Liver (tissue), 9 donors: Measurements from ENCODE around the gene CDH13. TPM values are rescaled to one million over a fixed set of nuclear protein-coding genes. Genes with fewer than 3 reads are reported as not detected.

Experiments used
- DNase-seq: peaks from one replicate; pipeline ENCODE4 v3.0.0-alpha.2; 2017; ENCODE audit warnings: low spot score
- H3K27ac ChIP-seq, 2 donors: one replicate each; pipeline ENCODE4 v1.7.0; 2013; ENCODE audit warnings: inconsistent platforms in 2 of 2, low read length in 2 of 2, control low read depth in 1 of 2, low read depth in 1 of 2, mild to moderate bottlenecking in 1 of 2
- H3K27me3 ChIP-seq, 4 donors: one replicate each; pipeline versions ENCODE4 v1.6.1 to v1.7.0; 2013; ENCODE audit warnings: low read length in 3 of 4, inconsistent platforms in 1 of 4, mild to moderate bottlenecking in 1 of 4, moderate library complexity in 1 of 4; ENCODE audit not compliant: control insufficient read depth in 4 of 4, insufficient read depth in 4 of 4
- H3K36me3 ChIP-seq, 4 donors: one replicate each; pipeline versions ENCODE4 v1.6.1 to v1.7.0; 2013; ENCODE audit warnings: low read length in 3 of 4, mild to moderate bottlenecking in 3 of 4, low read depth in 1 of 4, moderate library complexity in 1 of 4; ENCODE audit not compliant: control insufficient read depth in 4 of 4, insufficient read depth in 3 of 4
- H3K4me1 ChIP-seq, 4 donors: one replicate each; pipeline versions ENCODE4 v1.6.1 to v1.7.0; 2013; ENCODE audit warnings: low read length in 3 of 4, mild to moderate bottlenecking in 3 of 4, moderate library complexity in 1 of 4; ENCODE audit not compliant: control insufficient read depth in 4 of 4, insufficient read depth in 4 of 4
- H3K4me3 ChIP-seq, 3 donors: one replicate each; pipeline versions ENCODE4 v1.6.1 to v1.7.0; 2013; ENCODE audit warnings: low read length in 3 of 3, control low read depth in 1 of 3, low read depth in 1 of 3, mild to moderate bottlenecking in 1 of 3
- H3K9ac ChIP-seq, 2 donors: one replicate each; pipeline ENCODE4 v1.7.0; 2013; ENCODE audit warnings: low read length in 2 of 2, mild to moderate bottlenecking in 2 of 2, moderate library complexity in 2 of 2, control low read depth in 1 of 2, low read depth in 1 of 2
- H3K9me3 ChIP-seq, 4 donors: one replicate each; pipeline versions ENCODE4 v1.6.1 to v1.7.0; 2013; ENCODE audit warnings: low read length in 3 of 4; ENCODE audit not compliant: control insufficient read depth in 4 of 4
- CTCF ChIP-seq: fragments of 150-350 bp; IDR thresholded peaks from 2 replicates; pipeline ENCODE4 v1.5.1; 2017; ENCODE audit warnings: improper control_type of control experiment, low read depth, low read length; ENCODE audit not compliant: missing input control
- EGR1 ChIP-seq, 2 donors: IDR thresholded peaks; 2 replicates each; pipeline ENCODE4 v1.6.1; 2016 to 2018; ENCODE audit warnings: antibody characterized with exemption in 2 of 2, low read depth in 2 of 2
- FOXA1 ChIP-seq: IDR thresholded peaks from 2 replicates; pipeline ENCODE4 v1.6.1; 2016; ENCODE audit warnings: antibody characterized with exemption
- FOXA2 ChIP-seq: IDR thresholded peaks from 2 replicates; pipeline ENCODE4 v1.6.1; 2016; ENCODE audit warnings: antibody characterized with exemption
- GABPA ChIP-seq, 2 donors: IDR thresholded peaks in 1 of 2; conservative IDR thresholded peaks in 1 of 2; 2 replicates each; pipeline ENCODE4 v1.6.1; 2016; ENCODE audit warnings: antibody characterized with exemption in 2 of 2, mild to moderate bottlenecking in 1 of 2, moderate library complexity in 1 of 2
- HNF4A ChIP-seq, 2 donors: conservative IDR thresholded peaks; 2 replicates each; pipeline ENCODE4 v1.6.1; 2016; ENCODE audit warnings: antibody characterized with exemption in 2 of 2, mild to moderate bottlenecking in 2 of 2
- HNF4G ChIP-seq: IDR thresholded peaks from 2 replicates; pipeline ENCODE4 v1.6.1; 2016; ENCODE audit warnings: antibody characterized with exemption
- JUND ChIP-seq, 2 donors: IDR thresholded peaks; 2 replicates each; pipeline ENCODE4 v1.6.1; 2016; ENCODE audit warnings: antibody characterized with exemption in 2 of 2
- MAX ChIP-seq: IDR thresholded peaks from 2 replicates; pipeline ENCODE4 v1.6.1; 2016; ENCODE audit warnings: antibody characterized with exemption
- NR2F2 ChIP-seq: IDR thresholded peaks from 2 replicates; pipeline ENCODE4 v1.6.1; 2016; ENCODE audit warnings: antibody characterized with exemption
- RAD21 ChIP-seq, 2 donors: IDR thresholded peaks; 2 replicates each; pipeline ENCODE4 v1.6.1; 2016; ENCODE audit warnings: antibody characterized with exemption in 2 of 2, mild to moderate bottlenecking in 2 of 2
- REST ChIP-seq: IDR thresholded peaks from 2 replicates; pipeline ENCODE4 v1.6.1; 2016; ENCODE audit warnings: antibody characterized with exemption, mild to moderate bottlenecking
- RXRA ChIP-seq, 2 donors: IDR thresholded peaks; 2 replicates each; pipeline ENCODE4 v1.6.1; 2017 to 2018; ENCODE audit warnings: antibody characterized with exemption in 2 of 2, mild to moderate bottlenecking in 1 of 2
- SP1 ChIP-seq: IDR thresholded peaks from 2 replicates; pipeline ENCODE4 v1.6.1; 2018; ENCODE audit warnings: antibody characterized with exemption, mild to moderate bottlenecking
- TAF1 ChIP-seq: conservative IDR thresholded peaks from 2 replicates; pipeline ENCODE4 v1.6.1; 2016; ENCODE audit warnings: antibody characterized with exemption, mild to moderate bottlenecking
- YY1 ChIP-seq: IDR thresholded peaks from 2 replicates; pipeline ENCODE4 v1.6.1; 2016; ENCODE audit warnings: antibody characterized with exemption, mild to moderate bottlenecking
- WGBS: extraction: QIAGEN DNeasy Blood & Tissue Kit; methylation state at CpG from one replicate; pipeline ENCODE4 v1.1.7; 2013; 5-methylcytosine and 5-hydroxymethylcytosine counted together
- polyA plus RNA-seq, 2 donors: library from polyadenylated mRNA; stranded (reverse) in 1 of 2; unstranded in 1 of 2; fragments of 200-250 nt in 1 of 2; fragments of >200 nt in 1 of 2; fragmentation: Nextera tagmentation in 1 of 2; extraction: Ambion mirVana in 1 of 2; gene quantifications; one replicate each; pipeline versions ENCODE4 v1.2.1 to v1.2.3, GENCODE V29; 2013 to 2015
- total RNA-seq, 2 donors: library from RNA; depleted of rRNA; stranded (reverse); fragments of >200 nt; gene quantifications; one replicate each; pipeline ENCODE4 v1.2.3, GENCODE V29; 2014
- TF ChIP-seq, protein P1 (sequence below): IDR thresholded peaks from 2 replicates; pipeline ENCODE4 v1.6.1; 2016; ENCODE audit warnings: antibody characterized with exemption
- donor health status: healthy.
- donor health status: healthy.
- donor health status: healthy.
- donor health status: healthy.
- donor health status: healthy.

CDH13 gene
- total and polyA plus RNA-seq, 4 donors, result 0.21 to 1.5 (median 0.58) TPM

GRCh38 chr16:82715160-82715559, 88.4 kb downstream of the CDH13 start:
- Histone ChIP-seq H3K4me3 (no peak overlapping the region), H3K9ac (no peak overlapping the region), H3K36me3 (no peaks in the 10 kb centered on the region), H3K4me1 (no peaks in the 10 kb centered on the region), H3K27ac (no peak overlapping the region), H3K27me3 (peaks cover 0 to 6% (median 0%) of the 10 kb centered on the region in 4 donors), H3K9me3 (no peaks in the 10 kb centered on the region)
- WGBS, result 70% methylated on average over 8 of the region's 8 CpGs
- TF ChIP-seq MAX (no peak), FOXA1 (no peak), YY1 (no peak), GABPA (IDR thresholded peaks at IDR 0.05 in 1 of 2, conservative IDR thresholded peaks at IDR 0.05 in 1 of 2) (no peak), RAD21 (IDR thresholded peaks at IDR 0.05) (no peak), JUND (IDR thresholded peaks at IDR 0.05) (no peak), RXRA (IDR thresholded peaks at IDR 0.05) (no peak), EGR1 (IDR thresholded peaks at IDR 0.05; ENCODE audit: low read depth in 2 of 2) (no peak), HNF4A (conservative IDR thresholded peaks at IDR 0.05) (no peak), REST (no peak), HNF4G (no peak), SP1 (no peak), NR2F2 (no peak), CTCF (no peak), TAF1 (no peak), FOXA2 (no peak)
- TF ChIP-seq, protein P1, sequence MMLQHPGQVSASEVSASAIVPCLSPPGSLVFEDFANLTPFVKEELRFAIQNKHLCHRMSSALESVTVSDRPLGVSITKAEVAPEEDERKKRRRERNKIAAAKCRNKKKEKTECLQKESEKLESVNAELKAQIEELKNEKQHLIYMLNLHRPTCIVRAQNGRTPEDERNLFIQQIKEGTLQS, result no peak
- DNase-seq, result no peak

- H3K27me3 ChIP-seq, result peaks cover 0 to 6% (median 0%) of the 10 kb centered on the region in 4 donors
- H3K9me3 ChIP-seq, result no peaks in the 10 kb centered on the region
- 50% methylated on average over 3 of the region's 3 CpGs for WGBS
- H3K4me3 ChIP-seq, result no peak overlapping the region
- TF ChIP-seq, protein P1, result no peak
- TF ChIP-seq NR2F2, result no peak
- no peak for TF ChIP-seq CTCF
- TF ChIP-seq GABPA (IDR thresholded peaks at IDR 0.05 in 1 of 2, conservative IDR thresholded peaks at IDR 0.05 in 1 of 2), result no peak
- no peak for TF ChIP-seq TAF1
- TF ChIP-seq JUND (IDR thresholded peaks at IDR 0.05), result no peak
- no peak for TF ChIP-seq HNF4A (conservative IDR thresholded peaks at IDR 0.05)
- TF ChIP-seq SP1, result no peak
- H3K36me3 ChIP-seq, result no peaks in the 10 kb centered on the region
- DNase-seq, result no peak
- no peak overlapping the region for H3K27ac ChIP-seq
- H3K9ac ChIP-seq, result no peak overlapping the region
- H3K4me1 ChIP-seq, result no peaks in the 10 kb centered on the region
These were observed 89.1 kb downstream of the CDH13 start for GRCh38 chr16:82715833-82716232.
